H9 (cell line): ENCODE measurements around the gene EFNA1. TPM values are rescaled to one million over a fixed set of nuclear protein-coding genes. Genes with fewer than 3 reads are reported as not detected.

ENCODE experiments used
- DNase-seq: peaks from one replicate; pipeline ENCODE4 v3.0.0-alpha.2; 2017
- H2AFZ ChIP-seq: one replicate; pipeline ENCODE4 v1.6.1; 2013; ENCODE audit warnings: mild to moderate bottlenecking, low read length, control low read depth, moderate library complexity
- H2AK5ac ChIP-seq: 2 replicates; pipeline ENCODE4 v1.6.1; 2013; ENCODE audit warnings: low read length, control low read depth, mixed read lengths; ENCODE audit not compliant: insufficient read length
- H2BK120ac ChIP-seq: one replicate; pipeline ENCODE4 v1.6.1; 2013; ENCODE audit warnings: low read depth, mild to moderate bottlenecking, low read length, control low read depth, inconsistent platforms; ENCODE audit not compliant: poor library complexity, severe bottlenecking
- H2BK12ac ChIP-seq: 2 replicates; pipeline ENCODE4 v1.6.1; 2013; ENCODE audit warnings: low read length, control low read depth, mixed read lengths, low read depth; ENCODE audit not compliant: insufficient read length
- H2BK15ac ChIP-seq: 2 replicates; pipeline ENCODE4 v1.6.1; 2013; ENCODE audit warnings: low read depth, low read length, control low read depth
- H2BK20ac ChIP-seq: one replicate; pipeline ENCODE4 v1.6.1; 2013; ENCODE audit warnings: low read depth, mild to moderate bottlenecking, low read length, control low read depth, inconsistent platforms; ENCODE audit not compliant: poor library complexity, severe bottlenecking
- H2BK5ac ChIP-seq: 2 replicates; pipeline ENCODE4 v1.6.1; 2013; ENCODE audit warnings: low read length, control low read depth, mixed read lengths; ENCODE audit not compliant: insufficient read length
- H3K14ac ChIP-seq: 2 replicates; pipeline ENCODE4 v1.6.1; 2013; ENCODE audit warnings: low read length, control low read depth; ENCODE audit not compliant: insufficient read depth
- H3K18ac ChIP-seq: 2 replicates; pipeline ENCODE4 v1.6.1; 2013; ENCODE audit warnings: low read depth, mild to moderate bottlenecking, mixed read lengths, low read length, control low read depth; ENCODE audit not compliant: insufficient read length
- H3K23ac ChIP-seq: 2 replicates; pipeline ENCODE4 v1.6.1; 2013; ENCODE audit warnings: low read length, control low read depth, mixed read lengths, low read depth; ENCODE audit not compliant: insufficient read length
- H3K23me2 ChIP-seq: 2 replicates; pipeline ENCODE4 v1.6.1; 2013; ENCODE audit warnings: low read depth, mild to moderate bottlenecking, mixed read lengths, low read length, control low read depth; ENCODE audit not compliant: insufficient read length, poor library complexity, severe bottlenecking
- H3K27ac ChIP-seq: 2 replicates; pipeline ENCODE4 v1.5.1; 2013; ENCODE audit warnings: low read length, control low read depth, mixed read lengths, low read depth; ENCODE audit not compliant: insufficient read length
- H3K27me3 ChIP-seq: 2 replicates; pipeline ENCODE4 v1.6.1; 2013; ENCODE audit warnings: low read length, control low read depth, inconsistent platforms; ENCODE audit not compliant: insufficient read depth
- H3K4ac ChIP-seq: 2 replicates; pipeline ENCODE4 v1.6.1; 2013; ENCODE audit warnings: low read depth, mild to moderate bottlenecking, control low read depth, inconsistent platforms, low read length, moderate library complexity
- H3K4me1 ChIP-seq: 2 replicates; pipeline ENCODE4 v1.6.1; 2013; ENCODE audit warnings: low read length, control low read depth, inconsistent platforms; ENCODE audit not compliant: insufficient read depth
- H3K4me2 ChIP-seq: 2 replicates; pipeline ENCODE4 v1.6.1; 2013; ENCODE audit warnings: low read length, control low read depth, mixed read lengths; ENCODE audit not compliant: insufficient read length, insufficient read depth
- H3K56ac ChIP-seq: 2 replicates; pipeline ENCODE4 v1.6.1; 2013; ENCODE audit warnings: low read depth, mild to moderate bottlenecking, mixed read lengths, low read length, control low read depth; ENCODE audit not compliant: insufficient read length
- H3K79me1 ChIP-seq: 2 replicates; pipeline ENCODE4 v1.6.1; 2013; ENCODE audit warnings: low read depth, mild to moderate bottlenecking, moderate library complexity, low read length, control low read depth, inconsistent platforms; ENCODE audit not compliant: insufficient read depth, poor library complexity, severe bottlenecking
- H3K79me2 ChIP-seq: 2 replicates; pipeline ENCODE4 v1.6.1; 2013; ENCODE audit warnings: low read length, control low read depth, inconsistent platforms; ENCODE audit not compliant: insufficient read depth
- H3K9ac ChIP-seq: 2 replicates; pipeline ENCODE4 v1.6.1; 2013; ENCODE audit warnings: low read length, control low read depth, mixed read lengths; ENCODE audit not compliant: insufficient read length; ENCODE audit errors: extremely low read depth
- H3K9me3 ChIP-seq: one replicate; pipeline ENCODE4 v1.6.1; 2013; ENCODE audit warnings: low read depth, low read length, inconsistent platforms; ENCODE audit not compliant: control insufficient read depth
- H3T11ph ChIP-seq: one replicate; pipeline ENCODE4 v1.6.1; 2013; ENCODE audit warnings: mild to moderate bottlenecking, low read length, control low read depth, inconsistent platforms
- H4K20me1 ChIP-seq: one replicate; pipeline ENCODE4 v1.6.1; 2013; ENCODE audit not compliant: control insufficient read depth, insufficient read length, insufficient read depth
- H4K5ac ChIP-seq: 2 replicates; pipeline ENCODE4 v1.6.1; 2013; ENCODE audit warnings: low read depth, mild to moderate bottlenecking, mixed read lengths, low read length, control low read depth; ENCODE audit not compliant: insufficient read length
- H4K8ac ChIP-seq: replicated peaks from 2 replicates; pipeline ENCODE4 v1.6.1; 2013; ENCODE audit warnings: low read length, control low read depth, mixed read lengths, low read depth; ENCODE audit not compliant: insufficient read length
- H4K91ac ChIP-seq: 2 replicates; pipeline ENCODE4 v1.6.1; 2013; ENCODE audit warnings: low read depth, mild to moderate bottlenecking, moderate library complexity, mixed read lengths, low read length, control low read depth; ENCODE audit not compliant: insufficient read length
- H3K27ac Mint-ChIP-seq, 3 experiments: 2 replicates in 2 of 3; 3 replicates in 1 of 3; pipeline ENCODE4 v1.8.0; 2020 to 2021; ENCODE audit warnings: mixed read lengths in 3 of 3, mild to moderate bottlenecking in 1 of 3, moderate library complexity in 1 of 3
- H3K27me3 Mint-ChIP-seq: 2 replicates; pipeline ENCODE4 v1.8.0; 2021; ENCODE audit warnings: low read depth, mild to moderate bottlenecking, moderate library complexity, mixed read lengths
- H3K36me3 Mint-ChIP-seq, 3 experiments: 2 replicates in 2 of 3; 3 replicates in 1 of 3; pipeline ENCODE4 v1.8.0; 2020 to 2021; ENCODE audit warnings: low read depth in 3 of 3, mixed read lengths in 3 of 3; ENCODE audit not compliant: insufficient read depth in 1 of 3
- H3K4me1 Mint-ChIP-seq, 2 experiments: 2 replicates each; pipeline ENCODE4 v1.8.0; 2020; ENCODE audit warnings: mixed read lengths in 2 of 2
- H3K4me3 Mint-ChIP-seq, 2 experiments: 2 replicates in 1 of 2; 3 replicates in 1 of 2; pipeline ENCODE4 v1.8.0; 2020 to 2021; ENCODE audit warnings: mild to moderate bottlenecking in 2 of 2, mixed read lengths in 2 of 2, moderate library complexity in 1 of 2
- H3K9me3 Mint-ChIP-seq, 2 experiments: 2 replicates in 1 of 2; 3 replicates in 1 of 2; pipeline ENCODE4 v1.8.0; 2020; ENCODE audit warnings: mild to moderate bottlenecking in 2 of 2, mixed read lengths in 2 of 2, moderate library complexity in 1 of 2
- WGBS: extraction: QIAGEN DNeasy Blood & Tissue Kit; methylation state at CpG from one replicate; pipeline ENCODE4 v1.1.7; 2013; ENCODE audit warnings: missing lambda C conversion rate, low lambda C conversion rate, mixed read lengths; ENCODE audit not compliant: insufficient read length; ENCODE audit errors: extremely low coverage; 5-methylcytosine and 5-hydroxymethylcytosine counted together
- total RNA-seq: library from RNA; stranded (reverse); gene quantifications from 2 replicates; pipeline ENCODE4 v1.2.1, GENCODE V29; 2021
- TF ChIP-seq, protein P1 (sequence below): fragments of 200-600 bp; sonication (generic); conservative IDR thresholded peaks from 3 replicates; pipeline ENCODE4 v1.8.0; 2021; ENCODE audit warnings: antibody characterized with exemption, mild to moderate bottlenecking

Gene EFNA1
- total RNA-seq, 1 experiment from 2014 or later = 1.4 TPM

- peaks cover 17 to 31% of the 10 kb centered on the region in 2 experiments for H3K4me1 Mint-ChIP-seq
- Histone ChIP-seq H2AK5ac (no peak overlapping the region), H4K8ac (no peak overlapping the region), H3K18ac (no peak overlapping the region), H3K79me2 (no peaks in the 10 kb centered on the region), H3K27me3 (no peaks in the 10 kb centered on the region), H2BK20ac (no peak overlapping the region), H3K79me1 (no peaks in the 10 kb centered on the region), H3K27ac (no peak overlapping the region), H3K56ac (no peak overlapping the region), H3K9ac (no peak overlapping the region), H2BK5ac (no peak overlapping the region), H3K14ac (no peak overlapping the region), H4K91ac (no peak overlapping the region), H2BK120ac (no peak overlapping the region), H4K5ac (no peak overlapping the region), H3K23me2 (no peaks in the 10 kb centered on the region), H3K9me3 (no peaks in the 10 kb centered on the region), H3T11ph (no peak overlapping the region), H3K23ac (no peak overlapping the region), H2BK12ac (no peak overlapping the region), H2BK15ac (no peak overlapping the region), H3K4ac (no peak overlapping the region), H2AFZ (no peak overlapping the region), H3K4me1 (peaks cover 3% of the 10 kb centered on the region), H3K4me2 (no peak overlapping the region), H4K20me1 (no peaks in the 10 kb centered on the region)
- H3K27me3 Mint-ChIP-seq = peaks cover 1% of the 10 kb centered on the region; the same call in 1 of the 2 replicates
- H3K27ac Mint-ChIP-seq = no peak overlapping the region
- TF ChIP-seq, protein P1, sequence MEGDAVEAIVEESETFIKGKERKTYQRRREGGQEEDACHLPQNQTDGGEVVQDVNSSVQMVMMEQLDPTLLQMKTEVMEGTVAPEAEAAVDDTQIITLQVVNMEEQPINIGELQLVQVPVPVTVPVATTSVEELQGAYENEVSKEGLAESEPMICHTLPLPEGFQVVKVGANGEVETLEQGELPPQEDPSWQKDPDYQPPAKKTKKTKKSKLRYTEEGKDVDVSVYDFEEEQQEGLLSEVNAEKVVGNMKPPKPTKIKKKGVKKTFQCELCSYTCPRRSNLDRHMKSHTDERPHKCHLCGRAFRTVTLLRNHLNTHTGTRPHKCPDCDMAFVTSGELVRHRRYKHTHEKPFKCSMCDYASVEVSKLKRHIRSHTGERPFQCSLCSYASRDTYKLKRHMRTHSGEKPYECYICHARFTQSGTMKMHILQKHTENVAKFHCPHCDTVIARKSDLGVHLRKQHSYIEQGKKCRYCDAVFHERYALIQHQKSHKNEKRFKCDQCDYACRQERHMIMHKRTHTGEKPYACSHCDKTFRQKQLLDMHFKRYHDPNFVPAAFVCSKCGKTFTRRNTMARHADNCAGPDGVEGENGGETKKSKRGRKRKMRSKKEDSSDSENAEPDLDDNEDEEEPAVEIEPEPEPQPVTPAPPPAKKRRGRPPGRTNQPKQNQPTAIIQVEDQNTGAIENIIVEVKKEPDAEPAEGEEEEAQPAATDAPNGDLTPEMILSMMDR = no peak
- H3K36me3 Mint-ChIP-seq = peaks cover 25 to 47% (median 43%) of the 10 kb centered on the region in 3 experiments; a peak in 6 of 7 replicates
- no peak for DNase-seq
- WGBS = 100% methylated on average over 1 of the region's 20 CpGs
- no peak overlapping the region for H3K4me3 Mint-ChIP-seq
- peaks cover 0 to 2% of the 10 kb centered on the region in 2 experiments; a peak in 1 of 5 replicates for H3K9me3 Mint-ChIP-seq
These were observed 56.1 kb downstream of the EFNA1 start for GRCh38 chr1:155183775-155184221.
